ENCODE measurements around the gene CADM1.

DNA sequence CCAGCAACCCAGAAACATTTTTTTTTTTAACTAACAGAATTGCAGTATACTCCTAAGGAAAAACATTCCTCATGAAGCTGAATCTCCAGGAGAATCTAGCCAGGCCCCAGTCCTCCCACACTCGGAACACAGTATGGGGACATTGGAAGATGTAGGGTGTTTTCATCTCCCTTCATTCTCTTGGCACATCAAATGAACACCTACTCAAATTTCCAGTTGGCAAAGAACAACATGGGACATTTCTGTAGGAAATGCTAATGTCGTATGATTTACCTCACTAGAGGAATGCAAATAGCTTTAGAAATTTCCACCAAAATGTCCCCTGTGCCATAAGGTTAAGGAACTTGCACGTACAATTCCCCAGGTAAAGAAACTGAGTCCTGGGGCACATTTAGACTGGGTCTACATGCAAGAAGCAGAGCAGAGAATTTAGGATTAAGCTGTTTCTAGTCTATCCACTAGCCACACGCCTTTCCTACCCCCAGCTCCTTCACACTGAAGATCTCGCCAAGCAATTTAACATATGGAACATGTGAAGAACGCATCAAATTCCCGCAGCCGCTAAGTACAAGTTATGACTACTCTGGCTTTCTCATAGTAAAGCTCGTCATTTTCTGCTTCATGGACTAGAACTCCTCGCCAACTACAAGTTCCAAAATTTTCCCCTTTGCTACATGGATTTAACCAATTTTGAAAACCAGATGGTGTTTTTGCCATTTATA is 2.9 kb upstream of the CADM1 start:
- TF ChIP-seq CTCF (IDR thresholded peaks at IDR 0.05; ENCODE audit: low read length): no peak
- TF ChIP-seq EZH2 (optimal IDR thresholded peaks at IDR 0.05; ENCODE audit: low read depth, low read length): no peak
